SK-N-SH treated with all-trans-retinoic acid at 6 μM for 48 hours (cell line): Measurements from ENCODE around the gene MCTP2.

Experiments used
- ARNTL ChIP-seq: fragments of 450-650 bp; formaldehyde crosslinking; IDR thresholded peaks from 2 replicates; pipeline ENCODE4 v1.5.0; 2020; ENCODE audit warnings: low read depth, mild to moderate bottlenecking, moderate library complexity, borderline replicate concordance
- CREB5 ChIP-seq: fragments of 250-450 bp; sonication (Bioruptor Pico); IDR thresholded peaks from 2 replicates; pipeline ENCODE4 v1.5.1; 2020; ENCODE audit warnings: low read depth, mild to moderate bottlenecking, moderate library complexity
- CSDC2 ChIP-seq: fragments of 250-450 bp; sonication (Bioruptor Pico); IDR thresholded peaks from 2 replicates; pipeline ENCODE4 v1.5.0; 2020; ENCODE audit warnings: mild to moderate bottlenecking, moderate library complexity
- ISL1 ChIP-seq: fragments of 250-450 bp; sonication (Bioruptor Pico); IDR thresholded peaks from 2 replicates; pipeline ENCODE4 v2.1.2; 2022; ENCODE audit warnings: mild to moderate bottlenecking, moderate library complexity
- OSR1 ChIP-seq: fragments of 250-450 bp; sonication (Bioruptor Pico); IDR thresholded peaks from 2 replicates; pipeline ENCODE4 v1.8.0; 2022; ENCODE audit warnings: moderate library complexity, mild to moderate bottlenecking, inconsistent platforms
- TSHZ2 ChIP-seq: fragments of 250-450 bp; sonication (Bioruptor Pico); IDR thresholded peaks from 2 replicates; pipeline ENCODE4 v1.5.0; 2020; ENCODE audit warnings: mild to moderate bottlenecking, moderate library complexity
- ZFP3 ChIP-seq: fragments of 250-450 bp; sonication (Bioruptor Pico); IDR thresholded peaks from 2 replicates; pipeline ENCODE4 v1.5.0; 2020; ENCODE audit warnings: mild to moderate bottlenecking, moderate library complexity
- ZFP30 ChIP-seq: fragments of 450-650 bp; formaldehyde crosslinking; IDR thresholded peaks from 2 replicates; pipeline ENCODE4 v1.5.0; 2022; ENCODE audit warnings: mild to moderate bottlenecking, moderate library complexity
- TF ChIP-seq, protein P1 (sequence below): fragments of 250-450 bp; sonication (Bioruptor Pico); IDR thresholded peaks from 2 replicates; pipeline ENCODE4 v1.5.1; 2021; ENCODE audit warnings: mild to moderate bottlenecking, moderate library complexity

GRCh38 chr15:94324117-94324826 is 92.9 kb downstream of the MCTP2 start:
- TF ChIP-seq CREB5 (no peak), ZFP3 (CRISPR knock-in tag) (no peak), OSR1 (CRISPR knock-in tag) (no peak), TSHZ2 (CRISPR knock-in tag) (no peak; the same call in 1 of the 2 replicates), CSDC2 (CRISPR knock-in tag) (no peak), ISL1 (CRISPR knock-in tag) (no peak), ZFP30 (CRISPR knock-in tag) (no peak), ARNTL (CRISPR knock-in tag) (no peak)
- TF ChIP-seq, protein P1, sequence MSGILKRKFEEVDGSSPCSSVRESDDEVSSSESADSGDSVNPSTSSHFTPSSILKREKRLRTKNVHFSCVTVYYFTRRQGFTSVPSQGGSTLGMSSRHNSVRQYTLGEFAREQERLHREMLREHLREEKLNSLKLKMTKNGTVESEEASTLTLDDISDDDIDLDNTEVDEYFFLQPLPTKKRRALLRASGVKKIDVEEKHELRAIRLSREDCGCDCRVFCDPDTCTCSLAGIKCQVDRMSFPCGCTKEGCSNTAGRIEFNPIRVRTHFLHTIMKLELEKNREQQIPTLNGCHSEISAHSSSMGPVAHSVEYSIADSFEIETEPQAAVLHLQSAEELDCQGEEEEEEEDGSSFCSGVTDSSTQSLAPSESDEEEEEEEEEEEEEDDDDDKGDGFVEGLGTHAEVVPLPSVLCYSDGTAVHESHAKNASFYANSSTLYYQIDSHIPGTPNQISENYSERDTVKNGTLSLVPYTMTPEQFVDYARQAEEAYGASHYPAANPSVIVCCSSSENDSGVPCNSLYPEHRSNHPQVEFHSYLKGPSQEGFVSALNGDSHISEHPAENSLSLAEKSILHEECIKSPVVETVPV (CRISPR knock-in tag), result no peak
